Measurements from ENCODE around the gene KLHDC4. TPM values are rescaled to one million over a fixed set of nuclear protein-coding genes. Genes with fewer than 3 reads are reported as not detected.

KLHDC4 gene
- total RNA-seq, 1 experiment from 2014 or later, result 76.2 TPM

GRCh38 chr16:87806261-87806640 is 40.5 kb upstream of the KLHDC4 start:
- Histone ChIP-seq H2BK5ac (ENCODE audit: insufficient read length, low read length) (no peak overlapping the region), H2BK120ac (ENCODE audit: low read depth, low read length, poor library complexity, severe bottlenecking) (no peak overlapping the region), H4K5ac (ENCODE audit: insufficient read length, low read depth, low read length) (no peak overlapping the region), H3K27ac (ENCODE audit: insufficient read length, low read depth, low read length) (no peak overlapping the region), H2BK12ac (ENCODE audit: insufficient read length, low read depth, low read length) (no peak overlapping the region), H3K4ac (ENCODE audit: low read depth, low read length) (no peak overlapping the region), H3K56ac (ENCODE audit: insufficient read length, low read depth, low read length) (no peak overlapping the region), H3K9me3 (ENCODE audit: control insufficient read depth, low read depth, low read length) (no peaks in the 10 kb centered on the region), H2AK5ac (ENCODE audit: insufficient read length, low read length) (no peak overlapping the region), H3K27me3 (ENCODE audit: insufficient read depth, low read length) (no peaks in the 10 kb centered on the region), H2BK20ac (ENCODE audit: low read depth, low read length, poor library complexity, severe bottlenecking) (no peak overlapping the region), H3K14ac (ENCODE audit: insufficient read depth, low read length) (no peak overlapping the region), H4K8ac (replicated peaks; ENCODE audit: insufficient read length, low read depth, low read length) (no peak overlapping the region), H2BK15ac (ENCODE audit: low read depth, low read length) (no peak overlapping the region), H3K23ac (ENCODE audit: insufficient read length, low read depth, low read length) (no peak overlapping the region), H3T11ph (ENCODE audit: low read length) (no peak overlapping the region), H3K4me2 (ENCODE audit: insufficient read depth, insufficient read length, low read length) (no peak overlapping the region), H3K9ac (ENCODE audit: extremely low read depth, insufficient read length, low read length) (no peak overlapping the region), H4K20me1 (ENCODE audit: control insufficient read depth, insufficient read depth, insufficient read length) (no peaks in the 10 kb centered on the region), H4K91ac (ENCODE audit: insufficient read length, low read depth, low read length) (no peak overlapping the region), H3K79me1 (ENCODE audit: insufficient read depth, low read depth, low read length, poor library complexity, severe bottlenecking) (no peaks in the 10 kb centered on the region), H2AFZ (ENCODE audit: low read length) (no peak overlapping the region), H3K79me2 (ENCODE audit: insufficient read depth, low read length) (no peaks in the 10 kb centered on the region), H3K23me2 (ENCODE audit: insufficient read length, low read depth, low read length, poor library complexity, severe bottlenecking) (no peaks in the 10 kb centered on the region), H3K18ac (ENCODE audit: insufficient read length, low read depth, low read length) (no peak overlapping the region), H3K4me1 (ENCODE audit: insufficient read depth, low read length) (no peaks in the 10 kb centered on the region)
- Mint-ChIP-seq H3K27ac (no peak overlapping the region; a peak in 1 of 7 replicates), H3K27me3 (ENCODE audit: low read depth) (peaks cover 9% of the 10 kb centered on the region), H3K4me3 (no peak overlapping the region), H3K4me1 (peaks cover 9 to 13% of the 10 kb centered on the region in 2 experiments), H3K36me3 (ENCODE audit: insufficient read depth in 1 of 3, low read depth in 3 of 3) (no peaks in the 10 kb centered on the region; a peak in 1 of 7 replicates), H3K9me3 (0 out of 5 replicates have a peak, but pooled peaks cover 0 to 3% of the 10 kb centered on the region in 2 experiments)
- WGBS (ENCODE audit: extremely low coverage, insufficient read length, low lambda C conversion rate), result no CpG with 5 or more reads among the region's 16 CpGs
- no peak for DNase-seq
- TF ChIP-seq CTCF (conservative IDR thresholded peaks at IDR 0.05), result no peak

Measured in H9 (cell line).